Measurements from ENCODE around the gene B4GALT7. TPM values are rescaled to one million over a fixed set of nuclear protein-coding genes. Genes with fewer than 3 reads are reported as not detected.

Gene B4GALT7, protein sequence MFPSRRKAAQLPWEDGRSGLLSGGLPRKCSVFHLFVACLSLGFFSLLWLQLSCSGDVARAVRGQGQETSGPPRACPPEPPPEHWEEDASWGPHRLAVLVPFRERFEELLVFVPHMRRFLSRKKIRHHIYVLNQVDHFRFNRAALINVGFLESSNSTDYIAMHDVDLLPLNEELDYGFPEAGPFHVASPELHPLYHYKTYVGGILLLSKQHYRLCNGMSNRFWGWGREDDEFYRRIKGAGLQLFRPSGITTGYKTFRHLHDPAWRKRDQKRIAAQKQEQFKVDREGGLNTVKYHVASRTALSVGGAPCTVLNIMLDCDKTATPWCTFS
- total RNA-seq (22.0 TPM), polyA plus RNA-seq (ENCODE audit: insufficient read depth in 1 of 8, insufficient read length in 8 of 8, low replicate concordance in 1 of 8) (10 to 100 TPM; 17.3 to 23.6 (median 19.9) TPM)
- long read RNA-seq, donor 1, partial matches to known transcripts: 0 of 4 reads
- long read RNA-seq, donor 1, other reads (novel, unspliced or antisense): 0 of 4 reads
- long read RNA-seq, donor 2: 0 reads
- long read RNA-seq, donor 3, transcript B4GALT7-201 (6 exons, 1,747 nt): major isoform, 9 of 10 reads
- long read RNA-seq, donor 3, partial matches to known transcripts: 0 of 10 reads
- long read RNA-seq, donor 3, other reads (novel, unspliced or antisense): 0 of 10 reads
- long read RNA-seq, donor 4, transcript B4GALT7-201 (6 exons, 1,747 nt): major isoform, 8 of 8 reads
- long read RNA-seq, donor 4, partial matches to known transcripts: 0 of 8 reads
- long read RNA-seq, donor 4, other reads (novel, unspliced or antisense): 0 of 8 reads
- long read RNA-seq, donor 5, transcript B4GALT7-201 (6 exons, 1,747 nt): major isoform, 17 of 30 reads
- long read RNA-seq, donor 5, partial matches to known transcripts: 12 of 30 reads
- long read RNA-seq, donor 5, other reads (novel, unspliced or antisense): 0 of 30 reads
- long read RNA-seq, donor 6, transcript B4GALT7-201 (6 exons, 1,747 nt): major isoform, 11 of 12 reads
- long read RNA-seq, donor 6, partial matches to known transcripts: 0 of 12 reads
- long read RNA-seq, donor 6, other reads (novel, unspliced or antisense): 0 of 12 reads
- long read RNA-seq, donor 7, transcript B4GALT7-201 (6 exons, 1,747 nt): major isoform, 18 of 19 reads
- long read RNA-seq, donor 7, partial matches to known transcripts: 0 of 19 reads
- long read RNA-seq, donor 7, other reads (novel, unspliced or antisense): 0 of 19 reads
- long read RNA-seq, donor 8, partial matches to known transcripts: 0 of 4 reads
- long read RNA-seq, donor 8, other reads (novel, unspliced or antisense): 0 of 4 reads
- long read RNA-seq, donor 9, partial matches to known transcripts: 0 of 4 reads
- long read RNA-seq, donor 9, other reads (novel, unspliced or antisense): 0 of 4 reads
- long read RNA-seq, donor 10, transcript B4GALT7-201 (6 exons, 1,747 nt): major isoform, 9 of 17 reads
- long read RNA-seq, donor 10, partial matches to known transcripts: 7 of 17 reads
- long read RNA-seq, donor 10, other reads (novel, unspliced or antisense): 0 of 17 reads
- long read RNA-seq, donor 11, transcript B4GALT7-201 (6 exons, 1,747 nt): major isoform, 8 of 8 reads
- long read RNA-seq, donor 11, partial matches to known transcripts: 0 of 8 reads
- long read RNA-seq, donor 11, other reads (novel, unspliced or antisense): 0 of 8 reads

DNA sequence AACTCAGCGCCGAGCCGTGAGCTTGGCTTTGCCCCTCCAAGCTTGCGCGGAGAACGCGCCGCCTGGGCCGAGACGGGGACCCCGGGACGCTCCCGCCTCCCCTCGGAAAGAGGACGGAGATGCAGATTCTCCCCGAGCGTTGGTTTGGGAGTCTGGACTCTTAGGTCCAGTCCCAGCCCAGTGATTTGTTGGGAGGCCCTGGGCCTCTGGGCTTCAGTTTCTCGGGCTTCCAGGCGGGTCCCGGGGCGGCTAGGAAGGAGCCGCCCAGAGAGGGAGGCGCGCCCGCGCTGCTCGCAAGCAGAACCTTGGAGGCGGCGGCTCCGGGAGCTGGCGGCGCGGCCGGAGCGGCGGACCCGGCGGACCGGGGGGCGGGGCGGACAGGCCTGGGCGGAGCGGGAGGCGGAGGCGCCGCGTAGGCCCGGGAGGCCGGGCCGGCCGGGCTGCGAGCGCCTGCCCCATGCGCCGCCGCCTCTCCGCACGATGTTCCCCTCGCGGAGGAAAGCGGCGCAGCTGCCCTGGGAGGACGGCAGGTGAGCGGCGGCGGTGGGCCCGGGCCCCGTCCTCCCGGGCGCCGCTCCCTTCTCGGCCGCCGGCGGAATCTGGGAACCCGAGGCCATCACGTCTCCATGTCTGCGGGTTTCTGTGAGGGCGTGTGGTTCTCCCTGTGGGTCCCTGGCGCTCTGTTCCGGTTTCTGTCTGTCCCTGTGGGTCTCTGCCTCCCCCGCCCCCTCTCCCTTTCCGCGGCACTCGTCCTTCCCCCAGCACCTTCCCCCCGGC, at the start of gene B4GALT7:
Gene B4GALT7, plus strand, starts transcription at position 402 of the 777 bp plus-strand sequence. Its CDS starts 79 bp downstream, at position 481.
- under 1% methylated on average over 82 of the region's 86 CpGs for WGBS (ENCODE audit: insufficient coverage)
- no peaks in the 10 kb centered on the region for H3K27me3 ChIP-seq (ENCODE audit: control insufficient read depth, insufficient read depth, low read length)
- peaks cover 8% of the 10 kb centered on the region for H3K4me1 ChIP-seq (ENCODE audit: control insufficient read depth, insufficient read depth, low read length)
- H3K9me3 ChIP-seq (replicated peaks; ENCODE audit: control insufficient read depth, low read depth, low read length): no peaks in the 10 kb centered on the region
- peak; percentile 92 for DNase-seq
- peaks cover 19% of the 10 kb centered on the region for H3K36me3 ChIP-seq (ENCODE audit: control insufficient read depth, insufficient read depth, low read length)
- peak within 1 kb of the TSS; percentile 81 for H3K4me3 ChIP-seq (ENCODE audit: low read length)
- H3K27ac ChIP-seq (ENCODE audit: low read length): peak within 1 kb of the TSS; percentile 93

DNA sequence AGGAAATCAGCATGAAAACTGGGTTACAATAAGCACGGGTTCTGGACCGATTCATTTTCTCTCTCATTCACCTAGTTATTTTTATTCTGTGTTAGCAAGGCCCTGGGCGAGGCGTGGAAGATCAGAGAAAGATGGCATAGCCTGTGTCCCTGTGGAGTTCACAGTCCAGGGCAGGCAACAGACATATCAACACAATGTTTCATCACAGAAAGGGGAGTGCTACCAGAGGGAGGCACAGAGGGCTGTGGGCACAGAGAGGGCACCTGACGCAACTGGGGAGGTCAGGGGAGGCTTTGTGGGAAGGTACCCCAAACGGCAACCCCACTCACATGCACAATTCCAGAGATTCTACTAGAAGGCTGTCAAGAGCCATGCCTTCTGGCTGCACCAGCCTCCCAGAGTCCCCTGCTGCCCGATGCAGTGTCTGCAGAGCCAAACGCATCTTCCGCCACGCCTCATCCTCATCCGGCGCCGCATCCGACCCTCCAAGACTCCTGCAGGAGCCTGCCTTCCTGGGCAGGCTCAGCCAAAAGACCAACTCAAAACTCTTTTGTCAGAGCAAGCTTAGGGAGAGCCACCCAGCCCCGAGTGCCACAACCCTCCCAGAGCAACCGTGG, 47.0 kb upstream of the B4GALT7 start:
- peaks cover 32% of the 10 kb centered on the region for H3K4me1 ChIP-seq (ENCODE audit: control insufficient read depth, insufficient read depth, low read length)
- WGBS (ENCODE audit: insufficient coverage): 32% methylated on average over 11 of the region's 16 CpGs
- H3K27ac ChIP-seq (ENCODE audit: low read length): no peak overlapping the region

DNA sequence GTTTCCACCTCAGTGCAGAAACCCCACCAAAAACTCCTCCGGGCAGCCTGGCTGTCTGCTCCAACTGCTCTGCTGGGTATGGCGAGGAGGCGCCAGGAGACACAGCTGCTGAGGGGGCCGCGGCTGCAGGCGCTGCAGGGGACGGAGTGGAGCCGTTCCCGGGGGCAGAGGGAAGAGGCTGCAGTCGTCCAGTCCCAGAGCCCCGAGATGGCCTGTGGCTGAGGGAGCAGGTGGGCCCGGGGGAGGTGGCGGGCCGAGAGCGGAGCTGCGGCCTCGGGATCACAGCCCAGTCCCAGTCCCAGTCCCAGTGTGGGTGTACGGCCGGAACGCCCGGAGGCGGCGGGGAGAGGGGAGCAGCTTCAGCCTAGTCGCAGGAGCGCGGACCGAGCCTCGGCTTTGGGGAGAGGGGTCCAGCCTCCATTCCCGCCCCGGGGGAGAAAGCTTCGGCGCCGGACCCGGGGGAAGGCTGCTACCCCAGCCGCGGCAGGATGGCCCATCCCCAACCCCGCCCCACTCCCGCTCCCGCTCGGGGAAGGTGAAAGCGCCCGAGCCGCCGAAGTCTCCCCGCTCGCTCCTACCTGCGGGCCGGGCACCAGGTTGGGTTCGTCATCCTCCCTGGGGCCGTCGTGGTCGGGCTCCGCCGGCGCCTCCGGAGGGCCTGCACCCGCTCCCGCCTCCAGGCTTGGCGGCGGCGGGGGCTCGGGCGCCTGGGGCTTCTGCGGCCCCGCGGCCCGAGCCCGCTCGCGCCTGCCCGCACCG, 46.1 kb upstream of the B4GALT7 start:
- H3K27ac ChIP-seq (ENCODE audit: low read length): peak overlapping the region; percentile 79
- WGBS (ENCODE audit: insufficient coverage): under 1% methylated on average over 66 of the region's 72 CpGs
- DNase-seq: peak; percentile 47
- peaks cover 2% of the 10 kb centered on the region for H3K27me3 ChIP-seq (ENCODE audit: control insufficient read depth, insufficient read depth, low read length)
- peaks cover 14% of the 10 kb centered on the region for H3K36me3 ChIP-seq (ENCODE audit: control insufficient read depth, insufficient read depth, low read length)
- H3K9me3 ChIP-seq (replicated peaks; ENCODE audit: control insufficient read depth, low read depth, low read length): no peaks in the 10 kb centered on the region
- H3K4me1 ChIP-seq (ENCODE audit: control insufficient read depth, insufficient read depth, low read length): peaks cover 23% of the 10 kb centered on the region
- H3K4me3 ChIP-seq (ENCODE audit: low read length): peak overlapping the region; percentile 85

More for the DNA sequence above, 47.0 kb upstream of the B4GALT7 start:
- H3K27me3 ChIP-seq (ENCODE audit: control insufficient read depth, insufficient read depth, low read length): peaks cover 2% of the 10 kb centered on the region
- H3K4me3 ChIP-seq (ENCODE audit: low read length): peak overlapping the region; percentile 85
- DNase-seq: no peak
- H3K9me3 ChIP-seq (replicated peaks; ENCODE audit: control insufficient read depth, low read depth, low read length): no peaks in the 10 kb centered on the region
- peaks cover 14% of the 10 kb centered on the region for H3K36me3 ChIP-seq (ENCODE audit: control insufficient read depth, insufficient read depth, low read length)

DNA sequence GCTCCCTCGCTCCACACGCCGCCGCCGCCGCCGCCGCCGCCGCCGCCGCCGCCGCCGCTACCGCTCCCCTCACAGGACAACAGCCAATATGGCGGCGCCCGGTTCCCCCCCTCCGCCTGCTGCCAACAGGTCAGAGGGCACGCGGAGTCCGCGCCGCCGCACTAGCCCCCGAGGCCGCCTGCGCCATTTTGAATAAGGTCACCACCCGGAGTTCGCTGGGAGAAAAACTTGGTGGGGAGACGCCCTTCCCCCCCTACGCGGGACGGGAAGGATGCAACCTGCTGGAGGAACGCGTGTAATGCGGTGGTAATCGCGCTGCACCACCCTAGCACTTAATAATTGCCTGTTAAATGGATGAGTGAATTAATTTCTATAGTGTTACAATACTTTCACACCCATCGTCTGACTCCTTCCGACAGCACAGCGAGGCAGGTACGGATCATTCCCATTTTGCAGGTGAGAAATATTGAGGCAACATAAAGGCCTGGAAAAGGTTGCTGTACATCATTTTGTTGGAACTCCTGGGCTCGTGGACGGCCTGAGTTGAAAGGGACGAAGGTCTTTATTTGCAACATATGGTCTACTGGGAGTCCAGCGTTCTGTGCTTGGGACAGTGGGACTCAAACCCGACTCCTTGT, 45.3 kb upstream of the B4GALT7 start, which contains the start of gene FAM193B:
Gene FAM193B, minus strand, starts transcription at position 90 of the 638 bp plus-strand sequence. CDS start 105 bp downstream, outside the sequence.
- Histone ChIP-seq H3K27ac (ENCODE audit: low read length) (peak within 1 kb of the TSS; percentile 79), H3K9me3 (replicated peaks; ENCODE audit: control insufficient read depth, low read depth, low read length) (no peaks in the 10 kb centered on the region), H3K4me3 (ENCODE audit: low read length) (peak within 1 kb of the TSS; percentile 85), H3K27me3 (ENCODE audit: control insufficient read depth, insufficient read depth, low read length) (peaks cover 2% of the 10 kb centered on the region), H3K36me3 (ENCODE audit: control insufficient read depth, insufficient read depth, low read length) (peaks cover 13% of the 10 kb centered on the region), H3K4me1 (ENCODE audit: control insufficient read depth, insufficient read depth, low read length) (peaks cover 23% of the 10 kb centered on the region)
- 24% methylated on average over 15 of the region's 49 CpGs for WGBS (ENCODE audit: insufficient coverage)
- peak; percentile 95 for DNase-seq

DNA sequence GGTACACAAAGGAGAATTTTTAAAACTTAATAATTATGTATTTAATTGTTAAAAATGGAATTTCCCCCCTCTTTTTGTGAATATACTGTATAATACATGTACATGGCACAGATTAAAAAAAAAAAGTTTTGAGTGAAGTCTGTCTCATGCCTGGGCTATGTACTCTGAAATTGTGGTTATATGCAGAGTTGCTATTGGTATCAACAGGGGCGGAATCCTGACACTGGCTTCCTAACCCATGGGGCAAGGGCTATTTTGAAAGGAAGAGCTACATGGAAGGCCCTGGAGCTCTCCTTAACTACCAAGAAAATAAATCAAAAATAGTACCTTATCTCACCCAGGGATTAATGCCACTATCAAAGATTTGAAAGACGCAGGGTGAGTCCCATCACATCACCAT, 44.7 kb upstream of the B4GALT7 start:
- Histone ChIP-seq H3K36me3 (ENCODE audit: control insufficient read depth, insufficient read depth, low read length) (peaks cover 13% of the 10 kb centered on the region), H3K9me3 (replicated peaks; ENCODE audit: control insufficient read depth, low read depth, low read length) (no peaks in the 10 kb centered on the region), H3K4me3 (ENCODE audit: low read length) (no peak overlapping the region), H3K27ac (ENCODE audit: low read length) (no peak overlapping the region), H3K4me1 (ENCODE audit: control insufficient read depth, insufficient read depth, low read length) (peaks cover 23% of the 10 kb centered on the region), H3K27me3 (ENCODE audit: control insufficient read depth, insufficient read depth, low read length) (peaks cover 2% of the 10 kb centered on the region)
- 100% methylated on average over 1 of the region's 2 CpGs for WGBS (ENCODE audit: insufficient coverage)
- no peak for DNase-seq

DNA sequence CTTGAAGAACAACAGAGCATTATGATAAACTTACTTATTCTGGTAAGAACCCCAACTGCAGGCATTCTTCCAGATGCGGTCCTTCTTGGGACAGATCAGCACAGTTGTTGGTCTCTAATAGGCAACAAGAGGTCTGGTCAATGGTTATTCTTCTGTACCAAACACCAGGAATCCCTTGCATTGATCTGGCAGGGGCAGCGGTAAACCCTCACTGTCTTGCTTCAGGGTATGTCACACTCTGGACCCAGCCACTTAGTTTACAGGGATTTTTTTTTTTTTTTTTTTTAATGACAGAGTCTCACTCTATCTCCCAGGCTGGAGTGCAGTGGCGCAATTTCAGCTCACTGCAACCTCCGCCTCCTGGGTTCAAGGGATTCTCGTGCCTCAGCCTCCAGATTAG, 44.3 kb upstream of the B4GALT7 start:
- H3K4me3 ChIP-seq (ENCODE audit: low read length): no peak overlapping the region
- H3K27me3 ChIP-seq (ENCODE audit: control insufficient read depth, insufficient read depth, low read length): peaks cover 2% of the 10 kb centered on the region
- no peak overlapping the region for H3K27ac ChIP-seq (ENCODE audit: low read length)
- WGBS (ENCODE audit: insufficient coverage): 96% methylated on average over 3 of the region's 5 CpGs
- no peaks in the 10 kb centered on the region for H3K9me3 ChIP-seq (replicated peaks; ENCODE audit: control insufficient read depth, low read depth, low read length)
- peaks cover 9% of the 10 kb centered on the region for H3K36me3 ChIP-seq (ENCODE audit: control insufficient read depth, insufficient read depth, low read length)
- no peak for DNase-seq
- peaks cover 23% of the 10 kb centered on the region for H3K4me1 ChIP-seq (ENCODE audit: control insufficient read depth, insufficient read depth, low read length)

DNA sequence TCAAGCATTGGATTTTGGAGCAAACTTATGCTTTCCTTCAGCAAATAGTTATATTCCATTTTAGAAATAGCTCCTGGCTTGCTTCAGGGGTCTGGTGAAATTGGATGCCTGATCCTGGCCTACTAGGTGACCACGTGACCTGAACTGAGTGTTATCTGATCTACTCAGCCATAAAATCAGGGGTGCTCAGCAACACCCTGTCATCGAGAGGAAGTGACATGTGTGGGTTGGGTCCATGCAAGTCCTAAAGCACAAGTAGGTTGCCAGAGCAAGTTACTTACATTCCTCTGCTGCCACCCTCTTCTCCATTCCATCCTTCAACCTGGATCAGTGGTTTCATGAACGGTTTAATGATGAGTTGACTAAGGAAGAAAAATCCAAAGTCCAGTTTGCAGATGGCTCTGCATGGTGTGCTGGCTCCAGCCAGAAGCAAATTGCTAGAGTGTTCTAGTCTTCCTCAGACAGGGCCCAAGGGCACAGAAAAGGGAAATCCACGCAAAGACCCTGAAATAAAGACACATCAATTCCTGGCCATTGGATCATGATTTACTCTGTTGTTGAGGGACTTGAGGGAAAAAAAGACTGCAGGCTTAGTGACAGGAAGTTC, 42.8 kb upstream of the B4GALT7 start:
- no peak for DNase-seq

More for the DNA sequence above, 42.8 kb upstream of the B4GALT7 start:
- no peaks in the 10 kb centered on the region for H3K9me3 ChIP-seq (replicated peaks; ENCODE audit: control insufficient read depth, low read depth, low read length)
- H3K27ac ChIP-seq (ENCODE audit: low read length): no peak overlapping the region
- peaks cover 2% of the 10 kb centered on the region for H3K27me3 ChIP-seq (ENCODE audit: control insufficient read depth, insufficient read depth, low read length)
- H3K4me3 ChIP-seq (ENCODE audit: low read length): no peak overlapping the region
- WGBS (ENCODE audit: insufficient coverage): 71% methylated on average over 1 of the region's 4 CpGs
- peaks cover 3% of the 10 kb centered on the region for H3K36me3 ChIP-seq (ENCODE audit: control insufficient read depth, insufficient read depth, low read length)
- H3K4me1 ChIP-seq (ENCODE audit: control insufficient read depth, insufficient read depth, low read length): peaks cover 23% of the 10 kb centered on the region

All from muscle of leg (tissue), 16 donors.